Astrocyte (in vitro differentiated cells and primary cell): ENCODE data around the gene CDH24.

Source experiments
- EZH2 ChIP-seq: IDR thresholded peaks from 2 replicates; pipeline ENCODE4 v1.6.1; 2012; ENCODE audit warnings: mild to moderate bottlenecking, low read length, inconsistent platforms; ENCODE audit not compliant: insufficient read depth
- TF ChIP-seq, protein P1 (sequence below): IDR thresholded peaks from 2 replicates; pipeline ENCODE4 v1.5.1; 2011; ENCODE audit warnings: low read depth, mild to moderate bottlenecking, inconsistent platforms, low read length, moderate library complexity; ENCODE audit not compliant: insufficient read depth

DNA sequence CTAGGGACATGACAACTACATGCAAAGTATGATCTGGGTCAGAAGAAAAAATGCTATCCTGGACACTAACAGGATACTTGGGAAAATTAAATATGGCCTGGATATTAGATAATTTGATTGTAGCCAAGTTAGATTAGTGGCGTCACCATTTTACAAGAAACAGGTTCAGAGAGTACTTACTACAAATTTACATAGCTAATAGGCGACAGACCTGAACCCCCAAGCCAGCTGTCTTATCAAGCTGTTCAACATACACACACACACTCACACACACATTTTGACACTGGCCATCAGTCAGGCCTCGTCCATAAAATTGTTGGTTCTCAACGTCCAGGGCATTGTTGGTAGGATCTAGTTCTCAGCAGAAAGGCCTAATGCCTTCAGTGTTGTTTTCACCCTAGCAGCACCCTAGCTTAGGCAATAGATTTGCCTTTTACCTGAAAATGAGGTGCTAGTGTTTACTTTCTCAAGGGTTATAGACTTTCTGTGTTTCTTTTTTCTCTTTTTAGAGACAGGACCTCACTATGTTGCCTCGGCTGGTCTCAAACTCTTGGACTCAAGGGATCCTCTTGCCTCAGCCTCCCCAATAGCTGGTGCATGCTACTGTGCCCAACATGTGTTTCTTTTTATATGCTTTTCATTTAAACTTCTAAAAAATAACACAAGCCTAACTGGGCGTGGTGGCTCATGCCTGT, 44.1 kb downstream of the CDH24 start:
- TF ChIP-seq, protein P1, sequence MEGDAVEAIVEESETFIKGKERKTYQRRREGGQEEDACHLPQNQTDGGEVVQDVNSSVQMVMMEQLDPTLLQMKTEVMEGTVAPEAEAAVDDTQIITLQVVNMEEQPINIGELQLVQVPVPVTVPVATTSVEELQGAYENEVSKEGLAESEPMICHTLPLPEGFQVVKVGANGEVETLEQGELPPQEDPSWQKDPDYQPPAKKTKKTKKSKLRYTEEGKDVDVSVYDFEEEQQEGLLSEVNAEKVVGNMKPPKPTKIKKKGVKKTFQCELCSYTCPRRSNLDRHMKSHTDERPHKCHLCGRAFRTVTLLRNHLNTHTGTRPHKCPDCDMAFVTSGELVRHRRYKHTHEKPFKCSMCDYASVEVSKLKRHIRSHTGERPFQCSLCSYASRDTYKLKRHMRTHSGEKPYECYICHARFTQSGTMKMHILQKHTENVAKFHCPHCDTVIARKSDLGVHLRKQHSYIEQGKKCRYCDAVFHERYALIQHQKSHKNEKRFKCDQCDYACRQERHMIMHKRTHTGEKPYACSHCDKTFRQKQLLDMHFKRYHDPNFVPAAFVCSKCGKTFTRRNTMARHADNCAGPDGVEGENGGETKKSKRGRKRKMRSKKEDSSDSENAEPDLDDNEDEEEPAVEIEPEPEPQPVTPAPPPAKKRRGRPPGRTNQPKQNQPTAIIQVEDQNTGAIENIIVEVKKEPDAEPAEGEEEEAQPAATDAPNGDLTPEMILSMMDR: no peak
- no peak for TF ChIP-seq EZH2
